Urinary bladder (tissue), 4 donors: ENCODE data around the gene TMEM51. TPM values are rescaled to one million over a fixed set of nuclear protein-coding genes. Genes with fewer than 3 reads are reported as not detected.

Experiments used
- DNase-seq: peaks from one replicate; pipeline ENCODE4 v3.0.0-alpha.2; 2015; ENCODE audit errors: extremely low spot score
- H3K27ac ChIP-seq: one replicate; pipeline ENCODE4 v1.5.1; 2013; ENCODE audit warnings: low read depth, mild to moderate bottlenecking, moderate library complexity
- H3K36me3 ChIP-seq: one replicate; pipeline ENCODE4 v1.6.1; 2013; ENCODE audit warnings: mild to moderate bottlenecking, moderate library complexity; ENCODE audit not compliant: insufficient read depth
- H3K4me1 ChIP-seq: one replicate; pipeline ENCODE4 v1.6.1; 2013; ENCODE audit warnings: mild to moderate bottlenecking, moderate library complexity; ENCODE audit not compliant: insufficient read depth
- H3K4me3 ChIP-seq: one replicate; pipeline ENCODE4 v1.5.1; 2013; ENCODE audit warnings: low read depth, low read length
- WGBS: extraction: QIAGEN DNeasy Blood & Tissue Kit; methylation state at CpG from one replicate; pipeline ENCODE4 v1.1.7; 2013; 5-methylcytosine and 5-hydroxymethylcytosine counted together
- polyA plus RNA-seq: library from polyadenylated mRNA; stranded (reverse); fragments of 200-250 nt; gene quantifications from one replicate; pipeline ENCODE4 v1.2.3, GENCODE V29; 2013
- total RNA-seq: library from RNA; depleted of rRNA; stranded (reverse); fragments of >200 nt; gene quantifications from one replicate; pipeline ENCODE4 v1.2.3, GENCODE V29; 2014
- donor health status: healthy with polysubstance abuse.
- donor health status: healthy.

The TMEM51 gene
- total and polyA plus RNA-seq, 2 donors, result 15.9 to 21.5 TPM

- Histone ChIP-seq H3K4me3 (no peak overlapping the region), H3K27ac (no peak overlapping the region), H3K36me3 (no peaks in the 10 kb centered on the region), H3K4me1 (no peaks in the 10 kb centered on the region)
- 79% methylated on average over 12 of the region's 12 CpGs for WGBS
- DNase-seq, result no peak
These were observed 66.5 kb downstream of the TMEM51 start for GRCh38 chr1:15220024-15220392.

- 75% methylated on average over 7 of the region's 7 CpGs for WGBS
- no peaks in the 10 kb centered on the region for H3K36me3 ChIP-seq
- H3K27ac ChIP-seq, result no peak overlapping the region
- DNase-seq, result no peak
- H3K4me3 ChIP-seq, result no peak overlapping the region
- no peaks in the 10 kb centered on the region for H3K4me1 ChIP-seq
These were observed 67.4 kb downstream of the TMEM51 start for GRCh38 chr1:15220825-15221431.

- DNase-seq, result no peak
- H3K27ac ChIP-seq, result no peak overlapping the region
- H3K4me3 ChIP-seq, result no peak overlapping the region
- 90% methylated on average over 4 of the region's 4 CpGs for WGBS
- no peaks in the 10 kb centered on the region for H3K4me1 ChIP-seq
- H3K36me3 ChIP-seq, result no peaks in the 10 kb centered on the region
These were observed 69.2 kb downstream of the TMEM51 start for GRCh38 chr1:15222653-15223303.

- no peak for DNase-seq
- no peak overlapping the region for H3K27ac ChIP-seq
- H3K4me3 ChIP-seq, result no peak overlapping the region
- no peaks in the 10 kb centered on the region for H3K4me1 ChIP-seq
- no peaks in the 10 kb centered on the region for H3K36me3 ChIP-seq
- 88% methylated on average over 8 of the region's 8 CpGs for WGBS
These were observed 70.8 kb downstream of the TMEM51 start for GRCh38 chr1:15224259-15224869.

- no peak overlapping the region for H3K27ac ChIP-seq
These were observed 71.4 kb downstream of the TMEM51 start for GRCh38 chr1:15224974-15225373.

GRCh38 chr1:15225461-15225860 is 71.9 kb downstream of the TMEM51 start:
- Histone ChIP-seq H3K27ac (no peak overlapping the region), H3K4me1 (no peaks in the 10 kb centered on the region), H3K36me3 (no peaks in the 10 kb centered on the region), H3K4me3 (no peak overlapping the region)
- 70% methylated on average over 4 of the region's 4 CpGs for WGBS
- no peak for DNase-seq

More at GRCh38 chr1:15224974-15225373, 71.4 kb downstream of the TMEM51 start:
- no peak overlapping the region for H3K4me3 ChIP-seq
- 74% methylated on average over 4 of the region's 4 CpGs for WGBS
- DNase-seq, result no peak
- no peaks in the 10 kb centered on the region for H3K4me1 ChIP-seq
- H3K36me3 ChIP-seq, result no peaks in the 10 kb centered on the region

GRCh38 chr1:15226388-15227255 is 73.1 kb downstream of the TMEM51 start:
- WGBS, result 79% methylated on average over 17 of the region's 17 CpGs
- DNase-seq, result no peak
- Histone ChIP-seq H3K4me1 (no peaks in the 10 kb centered on the region), H3K36me3 (no peaks in the 10 kb centered on the region), H3K4me3 (no peak overlapping the region), H3K27ac (no peak overlapping the region)

GRCh38 chr1:15229707-15230131 is 76.2 kb downstream of the TMEM51 start:
- Histone ChIP-seq H3K4me1 (no peaks in the 10 kb centered on the region), H3K27ac (no peak overlapping the region), H3K36me3 (no peaks in the 10 kb centered on the region), H3K4me3 (no peak overlapping the region)
- WGBS, result 67% methylated on average over 4 of the region's 4 CpGs
- no peak for DNase-seq

- Histone ChIP-seq H3K36me3 (no peaks in the 10 kb centered on the region), H3K4me3 (no peak overlapping the region), H3K4me1 (no peaks in the 10 kb centered on the region), H3K27ac (no peak overlapping the region)
- WGBS, result 68% methylated on average over 5 of the region's 5 CpGs
- no peak for DNase-seq
These were observed 78.2 kb downstream of the TMEM51 start for GRCh38 chr1:15231714-15232201.

- H3K4me1 ChIP-seq, result no peaks in the 10 kb centered on the region
- no peak for DNase-seq
These were observed 80.1 kb downstream of the TMEM51 start for GRCh38 chr1:15233689-15234088.

GRCh38 chr1:15236321-15236721 is 82.8 kb downstream of the TMEM51 start:
- no peak for DNase-seq
- 75% methylated on average over 5 of the region's 5 CpGs for WGBS
- H3K4me3 ChIP-seq, result no peak overlapping the region
- H3K36me3 ChIP-seq, result no peaks in the 10 kb centered on the region
- no peak overlapping the region for H3K27ac ChIP-seq
- H3K4me1 ChIP-seq, result no peaks in the 10 kb centered on the region

More at GRCh38 chr1:15233689-15234088, 80.1 kb downstream of the TMEM51 start:
- H3K4me3 ChIP-seq, result no peak overlapping the region
- no peaks in the 10 kb centered on the region for H3K36me3 ChIP-seq
- H3K27ac ChIP-seq, result no peak overlapping the region

GRCh38 chr1:15236746-15237145 is 83.2 kb downstream of the TMEM51 start:
- 87% methylated on average over 9 of the region's 9 CpGs for WGBS
- no peak overlapping the region for H3K27ac ChIP-seq
- no peak overlapping the region for H3K4me3 ChIP-seq
- no peaks in the 10 kb centered on the region for H3K36me3 ChIP-seq
- no peak for DNase-seq
- no peaks in the 10 kb centered on the region for H3K4me1 ChIP-seq

GRCh38 chr1:15238789-15239188 is 85.2 kb downstream of the TMEM51 start:
- Histone ChIP-seq H3K27ac (no peak overlapping the region), H3K4me1 (no peaks in the 10 kb centered on the region), H3K4me3 (no peak overlapping the region), H3K36me3 (no peaks in the 10 kb centered on the region)
- WGBS, result 90% methylated on average over 1 of the region's 1 CpG
- no peak for DNase-seq
